ENCODE data around the gene EHBP1.

Gene EHBP1

GRCh38 chr2:62881162-62881795 is 175.8 kb downstream of the EHBP1 start:
- no peaks in the 10 kb centered on the region for H3K4me1 ChIP-seq (ENCODE audit: insufficient read depth, low read length, poor library complexity, severe bottlenecking)
- H3F3A ChIP-seq (ENCODE audit: low read depth) = no peaks in the 10 kb centered on the region
- H3K4me3 ChIP-seq (ENCODE audit: low read length, poor library complexity, severe bottlenecking) = no peak overlapping the region
- H3K36me3 ChIP-seq (ENCODE audit: insufficient read depth, low read length) = peaks cover 14% of the 10 kb centered on the region; the same call in 1 of the 2 replicates
- no peaks in the 10 kb centered on the region for H3K9me2 ChIP-seq (replicated peaks; ENCODE audit: low read depth, low read length)
- H3K9me3 ChIP-seq (ENCODE audit: insufficient read depth, low read depth, low read length) = no peaks in the 10 kb centered on the region
- H3K27me3 ChIP-seq (ENCODE audit: insufficient read depth, low read length, poor library complexity, severe bottlenecking) = no peaks in the 10 kb centered on the region
- H4K20me1 ChIP-seq (ENCODE audit: insufficient read depth, low read length, poor library complexity, severe bottlenecking) = no peaks in the 10 kb centered on the region
- TF ChIP-seq EZH2phosphoT487 (IDR thresholded peaks at IDR 0.05; ENCODE audit: borderline replicate concordance) (no peak), CTCF (conservative IDR thresholded peaks at IDR 0.05; ENCODE audit: low read length) (no peak)
- H2AFZ ChIP-seq (ENCODE audit: low read length) = no peak overlapping the region
- no peaks in the 10 kb centered on the region for H3K79me2 ChIP-seq (ENCODE audit: insufficient read depth, low read length)
- no peak overlapping the region for H3K4me2 ChIP-seq (ENCODE audit: low read depth, low read length, poor library complexity, severe bottlenecking)
- H3K9ac ChIP-seq (ENCODE audit: low read depth, low read length, poor library complexity, severe bottlenecking) = no peak overlapping the region

GRCh38 chr2:62883629-62884028 is 178.1 kb downstream of the EHBP1 start:
- Histone ChIP-seq H3K36me3 (ENCODE audit: insufficient read depth, low read length) (no peaks in the 10 kb centered on the region; the same call in 1 of the 2 replicates), H4K20me1 (ENCODE audit: insufficient read depth, low read length, poor library complexity, severe bottlenecking) (no peaks in the 10 kb centered on the region), H3K4me3 (ENCODE audit: low read length, poor library complexity, severe bottlenecking) (no peak overlapping the region), H3K9ac (ENCODE audit: low read depth, low read length, poor library complexity, severe bottlenecking) (no peak overlapping the region), H2AFZ (ENCODE audit: low read length) (no peak overlapping the region), H3K4me1 (ENCODE audit: insufficient read depth, low read length, poor library complexity, severe bottlenecking) (no peaks in the 10 kb centered on the region), H3F3A (ENCODE audit: low read depth) (no peaks in the 10 kb centered on the region), H3K79me2 (ENCODE audit: insufficient read depth, low read length) (no peaks in the 10 kb centered on the region), H3K27me3 (ENCODE audit: insufficient read depth, low read length, poor library complexity, severe bottlenecking) (no peaks in the 10 kb centered on the region), H3K9me3 (ENCODE audit: insufficient read depth, low read depth, low read length) (no peaks in the 10 kb centered on the region), H3K9me2 (replicated peaks; ENCODE audit: low read depth, low read length) (no peaks in the 10 kb centered on the region), H3K4me2 (ENCODE audit: low read depth, low read length, poor library complexity, severe bottlenecking) (no peak overlapping the region)
- TF ChIP-seq CTCF (conservative IDR thresholded peaks at IDR 0.05; ENCODE audit: low read length) = no peak
- no peak for TF ChIP-seq EZH2phosphoT487 (IDR thresholded peaks at IDR 0.05; ENCODE audit: borderline replicate concordance)

- Histone ChIP-seq H3K4me2 (ENCODE audit: low read depth, low read length, poor library complexity, severe bottlenecking) (no peak overlapping the region), H3K27me3 (ENCODE audit: insufficient read depth, low read length, poor library complexity, severe bottlenecking) (no peaks in the 10 kb centered on the region), H3K4me1 (ENCODE audit: insufficient read depth, low read length, poor library complexity, severe bottlenecking) (no peaks in the 10 kb centered on the region), H3K9me2 (replicated peaks; ENCODE audit: low read depth, low read length) (no peaks in the 10 kb centered on the region), H3K36me3 (ENCODE audit: insufficient read depth, low read length) (no peaks in the 10 kb centered on the region; the same call in 1 of the 2 replicates), H2AFZ (ENCODE audit: low read length) (no peak overlapping the region), H3K4me3 (ENCODE audit: low read length, poor library complexity, severe bottlenecking) (no peak overlapping the region), H3K9ac (ENCODE audit: low read depth, low read length, poor library complexity, severe bottlenecking) (no peak overlapping the region), H4K20me1 (ENCODE audit: insufficient read depth, low read length, poor library complexity, severe bottlenecking) (no peaks in the 10 kb centered on the region), H3K79me2 (ENCODE audit: insufficient read depth, low read length) (no peaks in the 10 kb centered on the region), H3K9me3 (ENCODE audit: insufficient read depth, low read depth, low read length) (no peaks in the 10 kb centered on the region), H3F3A (ENCODE audit: low read depth) (no peaks in the 10 kb centered on the region)
- TF ChIP-seq CTCF (conservative IDR thresholded peaks at IDR 0.05; ENCODE audit: low read length) (no peak), EZH2phosphoT487 (IDR thresholded peaks at IDR 0.05; ENCODE audit: borderline replicate concordance) (no peak)
These were observed 178.6 kb downstream of the EHBP1 start for GRCh38 chr2:62884086-62884485.
